HEK293 (cell line): ENCODE data around the gene RALGAPA2.

Experiments used
- CTCF ChIP-seq: fragments of 450-650 bp; formaldehyde crosslinking; IDR thresholded peaks from 2 replicates; pipeline ENCODE4 v1.5.1; 2016; ENCODE audit warnings: missing biosample characterization, missing genetic modification characterization
- REST ChIP-seq: fragments of 450-650 bp; formaldehyde crosslinking; IDR thresholded peaks from 2 replicates; pipeline ENCODE4 v1.5.1; 2016; ENCODE audit warnings: missing biosample characterization, missing genetic modification characterization
- SP2 ChIP-seq: fragments of 450-650 bp; formaldehyde crosslinking; IDR thresholded peaks from 2 replicates; pipeline ENCODE4 v1.5.1; 2016; ENCODE audit warnings: missing biosample characterization, missing genetic modification characterization
- YY1 ChIP-seq: fragments of 450-650 bp; formaldehyde crosslinking; IDR thresholded peaks from 2 replicates; pipeline ENCODE4 v1.5.1; 2018; ENCODE audit warnings: missing biosample characterization, missing genetic modification characterization
- ZBTB6 ChIP-seq: fragments of 450-650 bp; formaldehyde crosslinking; IDR thresholded peaks from 2 replicates; pipeline ENCODE4 v1.5.1; 2017; ENCODE audit warnings: missing biosample characterization, missing genetic modification characterization
- ZNF138 ChIP-seq: fragments of 450-650 bp; formaldehyde crosslinking; IDR thresholded peaks from 2 replicates; pipeline ENCODE4 v1.5.1; 2016; ENCODE audit warnings: missing biosample characterization, missing genetic modification characterization, borderline replicate concordance
- ZNF174 ChIP-seq: fragments of 450-650 bp; formaldehyde crosslinking; IDR thresholded peaks from 2 replicates; pipeline ENCODE4 v1.5.0; 2017; ENCODE audit warnings: missing biosample characterization, mild to moderate bottlenecking, missing genetic modification characterization
- ZNF501 ChIP-seq: fragments of 450-650 bp; formaldehyde crosslinking; IDR thresholded peaks from 2 replicates; pipeline ENCODE4 v1.5.1; 2016; ENCODE audit warnings: missing biosample characterization, missing genetic modification characterization
- ZNF558 ChIP-seq: fragments of 450-650 bp; formaldehyde crosslinking; IDR thresholded peaks from 2 replicates; pipeline ENCODE4 v1.5.1; 2016; ENCODE audit warnings: missing biosample characterization, missing genetic modification characterization
- ZNF596 ChIP-seq: fragments of 450-650 bp; IDR thresholded peaks from 2 replicates; pipeline ENCODE4 v1.5.0; 2018; ENCODE audit warnings: missing biosample characterization, mild to moderate bottlenecking, missing genetic modification characterization, moderate library complexity
- ZNF704 ChIP-seq: fragments of 450-650 bp; formaldehyde crosslinking; IDR thresholded peaks from 2 replicates; pipeline ENCODE4 v1.5.1; 2016; ENCODE audit warnings: missing biosample characterization, missing genetic modification characterization
- ZNF777 ChIP-seq: fragments of 450-650 bp; formaldehyde crosslinking; IDR thresholded peaks from 2 replicates; pipeline ENCODE4 v1.5.1; 2017; ENCODE audit warnings: missing biosample characterization, missing genetic modification characterization, borderline replicate concordance

GRCh38 chr20:20630551-20630950 lies 81.9 kb downstream of the RALGAPA2 start:
- TF ChIP-seq SP2 (tag by site-specific recombination) (no peak), ZNF174 (tag by site-specific recombination) (no peak), ZNF558 (tag by site-specific recombination) (no peak), REST (no peak), YY1 (tag by site-specific recombination) (no peak), CTCF (no peak), ZNF777 (tag by site-specific recombination) (no peak), ZNF596 (tag by site-specific recombination) (no peak), ZNF501 (tag by site-specific recombination) (no peak), ZNF138 (tag by site-specific recombination) (no peak), ZBTB6 (tag by site-specific recombination) (no peak), ZNF704 (no peak)
